Epidermal melanocyte (primary cell): ENCODE results near the gene IRF2BP2.

ENCODE experiments used
- DNase-seq: peaks from one replicate; pipeline ENCODE4 v3.0.0; 2011; ENCODE audit warnings: low spot score; ENCODE audit not compliant: insufficient read length

Gene IRF2BP2

GRCh38 chr1:234634387-234634786 is 24.4 kb upstream of the IRF2BP2 start:
- DNase-seq = no peak

GRCh38 chr1:234633246-234634003 is 23.4 kb upstream of the IRF2BP2 start:
- DNase-seq = no peak

- DNase-seq = no peak
Observed at GRCh38 chr1:234632225-234632624, 22.2 kb upstream of the IRF2BP2 start.

GRCh38 chr1:234631721-234632125 is 21.7 kb upstream of the IRF2BP2 start:
- no peak for DNase-seq

GRCh38 chr1:234629026-234629425 is 19.0 kb upstream of the IRF2BP2 start:
- DNase-seq = no peak

- no peak for DNase-seq
Observed at GRCh38 chr1:234628089-234628488, 18.1 kb upstream of the IRF2BP2 start.

- DNase-seq = no peak
Observed at GRCh38 chr1:234627009-234627950, 17.3 kb upstream of the IRF2BP2 start.

- DNase-seq = no peak
Observed at GRCh38 chr1:234626391-234626790, 16.4 kb upstream of the IRF2BP2 start.

GRCh38 chr1:234624724-234625117 is 14.7 kb upstream of the IRF2BP2 start:
- no peak for DNase-seq

GRCh38 chr1:234621657-234622335 is 11.8 kb upstream of the IRF2BP2 start:
- no peak for DNase-seq

GRCh38 chr1:234621127-234621468 is 11.1 kb upstream of the IRF2BP2 start:
- DNase-seq = no peak

- no peak for DNase-seq
Observed at GRCh38 chr1:234620272-234621126, 10.5 kb upstream of the IRF2BP2 start.

- no peak for DNase-seq
Observed at GRCh38 chr1:234619794-234620247, 9.8 kb upstream of the IRF2BP2 start.

- DNase-seq = no peak
Observed at GRCh38 chr1:234619071-234619480, 9.1 kb upstream of the IRF2BP2 start.

GRCh38 chr1:234618737-234619049 is 8.7 kb upstream of the IRF2BP2 start:
- DNase-seq = no peak

- DNase-seq = no peak
Observed at GRCh38 chr1:234617986-234618736, 8.2 kb upstream of the IRF2BP2 start.

- no peak for DNase-seq
Observed at GRCh38 chr1:234617131-234617985, 7.4 kb upstream of the IRF2BP2 start.

GRCh38 chr1:234616644-234617043 is 6.7 kb upstream of the IRF2BP2 start:
- DNase-seq = no peak

GRCh38 chr1:234614081-234614489 is 4.1 kb upstream of the IRF2BP2 start:
- no peak for DNase-seq
